H1 (cell line): ENCODE results near the gene TMCC3.

Experiments
- BRCA1 ChIP-seq: IDR thresholded peaks from 2 replicates; pipeline ENCODE4 v1.6.1; 2012; ENCODE audit warnings: low read depth, low read length, improper control_type of control experiment
- EP300 ChIP-seq, 2 experiments: IDR thresholded peaks; 1 replicate in 1 of 2; 2 replicates in 1 of 2; pipeline ENCODE4 v1.6.1; 2011 to 2012; ENCODE audit warnings: low read depth in 2 of 2, low read length in 2 of 2, mild to moderate bottlenecking in 2 of 2, borderline replicate concordance in 1 of 2, inconsistent platforms in 1 of 2, moderate library complexity in 1 of 2
- FOSL1 ChIP-seq: IDR thresholded peaks from 2 replicates; pipeline ENCODE4 v1.6.1; 2011; ENCODE audit warnings: mild to moderate bottlenecking, low read depth, low read length, moderate library complexity; ENCODE audit not compliant: insufficient read depth
- GABPA ChIP-seq: IDR thresholded peaks from 2 replicates; pipeline ENCODE4 v1.6.1; 2011; ENCODE audit warnings: mild to moderate bottlenecking, low read length, moderate library complexity, borderline replicate concordance; ENCODE audit not compliant: insufficient read depth
- NRF1 ChIP-seq: IDR thresholded peaks from 2 replicates; pipeline ENCODE4 v1.6.1; 2011; ENCODE audit warnings: mild to moderate bottlenecking, low read depth, low read length, improper control_type of control experiment
- POLR2A ChIP-seq, 2 experiments: IDR thresholded peaks; 1 replicate in 1 of 2; 2 replicates in 1 of 2; pipeline ENCODE4 v1.6.1; 2011; ENCODE audit warnings: low read depth in 2 of 2, low read length in 2 of 2, mild to moderate bottlenecking in 2 of 2; ENCODE audit errors: control extremely low read depth in 1 of 2
- POLR2AphosphoS5 ChIP-seq: IDR thresholded peaks from 2 replicates; pipeline ENCODE4 v1.6.1; 2011; ENCODE audit warnings: low read depth, low read length
- RNF2 ChIP-seq: fragments of 200-900, 300-1000 bp; sonication (generic); IDR thresholded peaks from 2 replicates; pipeline ENCODE4 v1.7.1; 2016; ENCODE audit warnings: borderline replicate concordance, low read depth, mild to moderate bottlenecking, antibody characterized with exemption, low read length; ENCODE audit not compliant: poor library complexity, severe bottlenecking; ENCODE audit errors: missing control alignments
- SUZ12 ChIP-seq: fragments of 200-600 bp; sonication (generic); IDR thresholded peaks from 2 replicates; pipeline ENCODE4 v1.6.1; 2012; ENCODE audit warnings: mild to moderate bottlenecking, inconsistent platforms, low read length, moderate library complexity, mixed read lengths
- TF ChIP-seq, protein P1 (sequence below), 3 experiments: IDR thresholded peaks; 1 replicate in 2 of 3; 2 replicates in 1 of 3; pipeline versions ENCODE4 v1.5.1 to v1.6.1; 2011; ENCODE audit warnings: low read length in 3 of 3, mild to moderate bottlenecking in 3 of 3, inconsistent platforms in 2 of 3, low read depth in 1 of 3, moderate library complexity in 1 of 3; ENCODE audit not compliant: insufficient read depth in 1 of 3; ENCODE audit errors: control extremely low read depth in 1 of 3
- TF ChIP-seq, protein P2 (sequence below): IDR thresholded peaks from 2 replicates; pipeline ENCODE4 v1.6.1; 2012; ENCODE audit warnings: low read length, inconsistent platforms

DNA sequence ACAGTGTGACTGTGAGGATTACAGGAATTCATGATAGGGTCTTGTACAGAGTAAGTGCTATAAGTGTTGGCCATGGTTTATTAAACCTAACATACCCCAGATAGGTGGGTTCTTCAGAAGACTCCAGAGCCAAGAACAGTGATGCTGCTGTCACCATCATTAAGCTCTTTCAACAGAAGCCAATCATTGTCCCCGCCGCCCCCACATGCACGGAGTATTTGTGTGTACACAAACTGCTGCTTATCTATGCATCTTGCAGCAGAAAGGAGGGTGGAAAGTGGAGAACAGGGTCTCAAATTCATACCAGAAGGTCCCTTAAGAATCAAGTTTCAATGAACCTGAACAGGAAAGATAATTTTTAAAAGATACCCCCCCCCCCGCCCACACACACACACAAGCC, 51.2 kb downstream of the TMCC3 start:
- TF ChIP-seq, protein P1, sequence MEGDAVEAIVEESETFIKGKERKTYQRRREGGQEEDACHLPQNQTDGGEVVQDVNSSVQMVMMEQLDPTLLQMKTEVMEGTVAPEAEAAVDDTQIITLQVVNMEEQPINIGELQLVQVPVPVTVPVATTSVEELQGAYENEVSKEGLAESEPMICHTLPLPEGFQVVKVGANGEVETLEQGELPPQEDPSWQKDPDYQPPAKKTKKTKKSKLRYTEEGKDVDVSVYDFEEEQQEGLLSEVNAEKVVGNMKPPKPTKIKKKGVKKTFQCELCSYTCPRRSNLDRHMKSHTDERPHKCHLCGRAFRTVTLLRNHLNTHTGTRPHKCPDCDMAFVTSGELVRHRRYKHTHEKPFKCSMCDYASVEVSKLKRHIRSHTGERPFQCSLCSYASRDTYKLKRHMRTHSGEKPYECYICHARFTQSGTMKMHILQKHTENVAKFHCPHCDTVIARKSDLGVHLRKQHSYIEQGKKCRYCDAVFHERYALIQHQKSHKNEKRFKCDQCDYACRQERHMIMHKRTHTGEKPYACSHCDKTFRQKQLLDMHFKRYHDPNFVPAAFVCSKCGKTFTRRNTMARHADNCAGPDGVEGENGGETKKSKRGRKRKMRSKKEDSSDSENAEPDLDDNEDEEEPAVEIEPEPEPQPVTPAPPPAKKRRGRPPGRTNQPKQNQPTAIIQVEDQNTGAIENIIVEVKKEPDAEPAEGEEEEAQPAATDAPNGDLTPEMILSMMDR (IDR thresholded peaks at IDR 0.05; ENCODE audit: control extremely low read depth in 1 of 3, insufficient read depth in 1 of 3, low read depth in 1 of 3, low read length in 3 of 3), result no peak
- TF ChIP-seq NRF1 (no peak), SUZ12 (no peak), EP300 (IDR thresholded peaks at IDR 0.05; ENCODE audit: borderline replicate concordance in 1 of 2, low read depth in 2 of 2, low read length in 2 of 2) (no peak), POLR2AphosphoS5 (no peak), GABPA (no peak), FOSL1 (no peak), BRCA1 (no peak), RNF2 (no peak), POLR2A (IDR thresholded peaks at IDR 0.05; ENCODE audit: control extremely low read depth in 1 of 2, low read depth in 2 of 2, low read length in 2 of 2) (no peak)
- TF ChIP-seq, protein P2, sequence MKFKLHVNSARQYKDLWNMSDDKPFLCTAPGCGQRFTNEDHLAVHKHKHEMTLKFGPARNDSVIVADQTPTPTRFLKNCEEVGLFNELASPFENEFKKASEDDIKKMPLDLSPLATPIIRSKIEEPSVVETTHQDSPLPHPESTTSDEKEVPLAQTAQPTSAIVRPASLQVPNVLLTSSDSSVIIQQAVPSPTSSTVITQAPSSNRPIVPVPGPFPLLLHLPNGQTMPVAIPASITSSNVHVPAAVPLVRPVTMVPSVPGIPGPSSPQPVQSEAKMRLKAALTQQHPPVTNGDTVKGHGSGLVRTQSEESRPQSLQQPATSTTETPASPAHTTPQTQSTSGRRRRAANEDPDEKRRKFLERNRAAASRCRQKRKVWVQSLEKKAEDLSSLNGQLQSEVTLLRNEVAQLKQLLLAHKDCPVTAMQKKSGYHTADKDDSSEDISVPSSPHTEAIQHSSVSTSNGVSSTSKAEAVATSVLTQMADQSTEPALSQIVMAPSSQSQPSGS, result no peak
